K562 (cell line): Measurements from ENCODE around the gene PIMREG. TPM values are rescaled to one million over a fixed set of nuclear protein-coding genes. Genes with fewer than 3 reads are reported as not detected.

Experiments used
- ATAC-seq: fragments of 200-7000 bp; cut with Tn5 transposase; 3 replicates; pipeline ENCODE4 v1.9.1; 2020; ENCODE audit warnings: moderate library complexity
- BruUV-seq: library from RNA; stranded (reverse); fragments of 400-500 nt; replicated peaks from 2 replicates; lab custom pipeline; 2021; lab: Mats Ljungman, UMichigan
- CTCF ChIA-PET: fragments of 300-600 bp; formaldehyde crosslinking; extraction: SDS; loops from one replicate; lab custom pipeline; 2021; ENCODE audit warnings: low intra/inter-chr PET ratio; lab: Yijun Ruan, JAX
- POLR2A ChIA-PET: fragments of 300-600, 350-650 bp; sonication (Branson Sonifier 250); formaldehyde crosslinking; extraction: SDS; loops from one replicate; lab custom pipeline; 2021; ENCODE audit warnings: antibody characterized with exemption, inconsistent platforms; lab: Yijun Ruan, JAX
- DNase-seq, 4 experiments: peaks; one replicate each; pipeline versions ENCODE4 v3.0.0 to v3.0.0-alpha.2; 2011 to 2018; ENCODE audit warnings: low spot score in 3 of 4, mixed read lengths in 3 of 4; ENCODE audit errors: extremely low read depth in 1 of 4
- FAIRE-seq: peaks from 2 replicates; lab custom pipeline; 2011; peaks lifted over from hg19 to GRCh38; lab: Jason Lieb, UNC
- H2AFZ ChIP-seq: 2 replicates; pipeline ENCODE4 v1.6.0; 2011; ENCODE audit warnings: low read depth, low read length, control low read depth, inconsistent platforms
- H3K27ac ChIP-seq: fragments of 200-600 bp; 3 replicates; pipeline ENCODE4 v1.8.0; 2011; ENCODE audit warnings: low read depth, mild to moderate bottlenecking, control low read depth, inconsistent platforms, low read length, moderate library complexity, mixed read lengths; ENCODE audit errors: extremely low read depth
- H3K27me3 ChIP-seq, 2 experiments: fragments of 300-600 bp in 1 of 2; 2 replicates in 1 of 2; 3 replicates in 1 of 2; pipeline versions ENCODE4 v1.6.0 to v1.8.0; 2011; ENCODE audit warnings: inconsistent platforms in 2 of 2, low read length in 2 of 2, mild to moderate bottlenecking in 1 of 2, mixed read lengths in 1 of 2, moderate library complexity in 1 of 2; ENCODE audit not compliant: control insufficient read depth in 2 of 2, insufficient read depth in 2 of 2
- H3K36me3 ChIP-seq: fragments of 300-600 bp; 3 replicates; pipeline ENCODE4 v1.8.0; 2011; ENCODE audit warnings: mild to moderate bottlenecking, low read length, inconsistent platforms; ENCODE audit not compliant: control insufficient read depth, insufficient read depth
- H3K4me1 ChIP-seq, 2 experiments: fragments of 200-600 bp in 1 of 2; replicated peaks in 1 of 2; 2 replicates in 1 of 2; 3 replicates in 1 of 2; pipeline versions ENCODE4 v1.5.1 to v1.8.0; 2011; ENCODE audit warnings: inconsistent platforms in 2 of 2, low read length in 2 of 2, mild to moderate bottlenecking in 1 of 2, mixed read lengths in 1 of 2, moderate library complexity in 1 of 2; ENCODE audit not compliant: control insufficient read depth in 2 of 2, insufficient read depth in 2 of 2
- H3K4me2 ChIP-seq: 2 replicates; pipeline ENCODE4 v1.6.1; 2011; ENCODE audit warnings: low read length, control low read depth, inconsistent platforms, mixed read lengths; ENCODE audit not compliant: insufficient read depth
- H3K4me3 ChIP-seq: fragments of 200-600 bp; sonication (generic), shearing (Covaris generic); 2 replicates; pipeline ENCODE4 v1.5.1; 2016; ENCODE audit warnings: control low read depth, inconsistent platforms
- H3K79me2 ChIP-seq: fragments of 200-600 bp; 3 replicates; pipeline ENCODE4 v1.8.0; 2011; ENCODE audit warnings: low read length, inconsistent platforms; ENCODE audit not compliant: control insufficient read depth, insufficient read depth
- H3K9ac ChIP-seq, 2 experiments: 2 replicates each; pipeline versions ENCODE4 v1.6.0 to v1.6.1; 2011; ENCODE audit warnings: low read depth in 2 of 2, low read length in 2 of 2, control low read depth in 1 of 2, inconsistent platforms in 1 of 2, mild to moderate bottlenecking in 1 of 2, mixed read lengths in 1 of 2; ENCODE audit not compliant: insufficient read depth in 1 of 2
- H3K9me1 ChIP-seq: one replicate; pipeline ENCODE4 v1.6.0; 2011; ENCODE audit warnings: inconsistent platforms, mild to moderate bottlenecking, low read length, moderate library complexity; ENCODE audit not compliant: control insufficient read depth, insufficient read depth
- H3K9me3 ChIP-seq: replicated peaks from 2 replicates; pipeline ENCODE4 v1.5.1; 2011; ENCODE audit warnings: low read depth, low read length, inconsistent platforms; ENCODE audit not compliant: control insufficient read depth, insufficient read depth
- H4K20me1 ChIP-seq: replicated peaks from 2 replicates; pipeline ENCODE4 v1.6.1; 2011; ENCODE audit warnings: low read length, inconsistent platforms, mixed read lengths; ENCODE audit not compliant: control insufficient read depth, insufficient read depth
- BHLHE40 ChIP-seq: IDR thresholded peaks from 2 replicates; pipeline ENCODE4 v1.6.1; 2011; ENCODE audit warnings: low read length, improper control_type of control experiment
- ELF4 ChIP-seq: fragments of 450-650 bp; formaldehyde crosslinking; IDR thresholded peaks from 2 replicates; pipeline ENCODE4 v1.4.0; 2022; ENCODE audit warnings: missing genetic modification characterization
- ELK3 ChIP-seq: fragments of 450-650 bp; formaldehyde crosslinking; IDR thresholded peaks from 2 replicates; pipeline ENCODE4 v1.4.0; 2020; ENCODE audit warnings: mild to moderate bottlenecking
- HNRNPK ChIP-seq: fragments of 200-400 bp; formaldehyde crosslinking; IDR thresholded peaks from one replicate; pipeline ENCODE4 v1.6.1; 2018; ENCODE audit warnings: mild to moderate bottlenecking, low read depth, low read length; ENCODE audit not compliant: poor library complexity, severe bottlenecking
- MYBL2 ChIP-seq, 2 experiments: fragments of 450-650 bp in 1 of 2; sonication (generic) in 1 of 2; formaldehyde crosslinking in 1 of 2; IDR thresholded peaks; 2 replicates each; pipeline versions ENCODE4 v1.6.1 to v1.8.1; 2017 to 2022; ENCODE audit warnings: borderline replicate concordance in 1 of 2, inconsistent platforms in 1 of 2, low read depth in 1 of 2, mild to moderate bottlenecking in 1 of 2, missing genetic modification reagents in 1 of 2, moderate library complexity in 1 of 2
- NCOA2 ChIP-seq, 2 experiments: fragments of 450-650 bp; IDR thresholded peaks; 2 replicates each; pipeline ENCODE4 v1.6.1; 2018; ENCODE audit warnings: mild to moderate bottlenecking in 2 of 2, moderate library complexity in 1 of 2; ENCODE audit not compliant: partially characterized antibody in 2 of 2
- PPARD ChIP-seq: fragments of 250-450 bp; sonication (Bioruptor Pico); IDR thresholded peaks from 2 replicates; pipeline ENCODE4 v1.8.0; 2022; ENCODE audit warnings: inconsistent platforms, mild to moderate bottlenecking, moderate library complexity
- SAFB ChIP-seq: fragments of 200-400 bp; formaldehyde crosslinking; IDR thresholded peaks from 2 replicates; pipeline ENCODE4 v1.6.1; 2017; ENCODE audit warnings: low read depth, low read length, borderline replicate concordance
- TAF7 ChIP-seq: fragments of 450-650 bp; IDR thresholded peaks from 2 replicates; pipeline ENCODE4 v1.6.1; 2016; ENCODE audit warnings: missing genetic modification characterization, missing compliant biosample characterization
- TCF15 ChIP-seq: fragments of 250-450 bp; sonication (Bioruptor Pico); IDR thresholded peaks from 2 replicates; pipeline ENCODE4 v1.8.0; 2022; ENCODE audit warnings: moderate library complexity, mild to moderate bottlenecking, inconsistent platforms
- XRCC5 ChIP-seq: fragments of 200-400 bp; formaldehyde crosslinking; IDR thresholded peaks from 2 replicates; pipeline ENCODE4 v1.6.1; 2017; ENCODE audit warnings: low read depth, mild to moderate bottlenecking, low read length
- ZNF280B ChIP-seq: fragments of 250-450 bp; sonication (Bioruptor Pico); IDR thresholded peaks from 2 replicates; pipeline ENCODE4 v1.5.1; 2021; ENCODE audit warnings: mild to moderate bottlenecking
- WGBS: fragments of 100-300 bp; shearing (Covaris generic); methylation state at CpG from one replicate; pipeline ENCODE4 v1.1.6; 2016; ENCODE audit warnings: low coverage, mixed read lengths; ENCODE audit not compliant: insufficient coverage; ENCODE audit errors: missing lambda C conversion rate; 5-methylcytosine and 5-hydroxymethylcytosine counted together
- in situ Hi-C: fragments of 300-500 bp; cut with MboI; formaldehyde crosslinking; loops from 4 replicates; pipeline ENCODE4 v1.15.0; 2018; ENCODE audit warnings: inconsistent platforms, mixed read lengths
- intact Hi-C: fragments of 100-400 bp; cut with micrococcal nuclease; formaldehyde crosslinking; loops from 2 replicates; pipeline ENCODE4 v1.14.2; 2022
- polyA plus RNA-seq, 8 experiments: library from polyadenylated mRNA; depleted of rRNA in 4 of 8; stranded (reverse) in 5 of 8; unstranded in 3 of 8; fragments of >200 nt; fragmentation: Nextera tagmentation in 2 of 8; fragmentation: Illumina TruSeq in 1 of 8; extraction: Ambion mirVana in 2 of 8; extraction: Trizol in 1 of 8; gene quantifications; 2 replicates each; pipeline versions ENCODE4 v1.2.1 to v1.2.3, GENCODE V29; 2011 to 2014; ENCODE audit warnings: inconsistent platforms in 1 of 8, missing spikeins in 1 of 8
- total RNA-seq, 7 experiments: library from RNA; depleted of rRNA in 6 of 7; stranded (reverse); fragments of >200 nt in 6 of 7; fragmentation: Illumina TruSeq in 2 of 7; extraction: Trizol in 2 of 7; gene quantifications; 2 replicates each; pipeline versions ENCODE4 v1.2.1 to v1.2.3, GENCODE V29; 2011 to 2021; ENCODE audit warnings: low replicate concordance in 1 of 7
- TF ChIP-seq, protein P1 (sequence below), 2 experiments: fragments of 200-800 bp in 1 of 2; sonication (Bioruptor generic) in 1 of 2; sonication (generic) in 1 of 2; formaldehyde crosslinking in 1 of 2; IDR thresholded peaks in 1 of 2; conservative IDR thresholded peaks in 1 of 2; 2 replicates each; pipeline versions ENCODE4 v1.5.0 to v1.6.1; 2016 to 2020; ENCODE audit warnings: missing compliant biosample characterization in 1 of 2, missing genetic modification characterization in 1 of 2, missing genetic modification reagents in 1 of 2
- TF ChIP-seq, protein P2 (sequence below), 2 experiments: IDR thresholded peaks; 2 replicates each; pipeline ENCODE4 v1.6.1; 2012; ENCODE audit warnings: improper control_type of control experiment in 2 of 2, low read depth in 2 of 2, low read length in 2 of 2, borderline replicate concordance in 1 of 2

PIMREG gene
- total and polyA plus RNA-seq, 9 of the 15 experiments (the other 6 are each of a cell fraction or from before 2014, with no cell fraction given), result 1.1 to 16.7 (median 9.4) TPM

DNA sequence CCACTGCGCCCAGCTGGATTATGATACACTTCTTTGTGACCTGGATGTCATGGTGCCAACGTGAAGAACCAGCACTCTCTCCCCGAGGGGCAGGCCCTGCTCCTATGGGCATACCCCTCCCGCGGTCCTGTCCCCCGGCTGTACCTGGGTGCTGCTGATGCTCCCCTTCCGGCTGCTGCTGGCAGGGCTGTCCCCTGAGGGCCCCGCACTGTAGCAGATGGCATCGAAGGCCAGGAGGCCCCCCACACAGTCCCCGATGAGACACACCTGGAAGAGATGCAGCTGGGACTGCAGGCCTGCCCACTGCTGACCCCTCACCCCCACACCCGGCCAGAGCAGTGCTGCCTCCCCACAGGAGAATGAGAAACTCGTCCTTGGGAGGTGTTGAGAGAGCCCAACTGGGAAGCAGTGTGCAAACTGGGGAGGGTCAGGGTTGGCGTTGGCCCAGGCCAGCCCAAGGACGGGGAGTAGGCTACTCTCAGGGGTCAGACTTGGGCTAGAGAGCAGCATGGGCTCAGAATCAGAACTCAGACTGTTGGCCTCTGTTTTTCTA is 33.7 kb downstream of the PIMREG start:
- DNase-seq (no peak), FAIRE-seq (no peak), ATAC-seq (no peak)
- H3K9me3 ChIP-seq, result no peaks in the 10 kb centered on the region
- no TSS peak for BruUV-seq
- no peak overlapping the region for H2AFZ ChIP-seq
- peaks cover 4 to 8% of the 10 kb centered on the region in 2 experiments; a peak in 3 of 5 replicates for H3K4me1 ChIP-seq
- H3K36me3 ChIP-seq, result no peaks in the 10 kb centered on the region
- H3K27ac ChIP-seq, result no peak overlapping the region
- no peak overlapping the region for H3K4me2 ChIP-seq
- 0 out of 2 replicates have a peak, but pooled peaks cover 7% of the 10 kb centered on the region for H4K20me1 ChIP-seq
- ChIA-PET CTCF (no interaction called here), POLR2A (interaction anchor here (0.6 kb wide), 1 partner anchor 16 kb away, joined by 4 read pairs; no protein-coding TSS in a partner anchor)
- in situ Hi-C loops, result no loop called here
- no peak overlapping the region for H3K9ac ChIP-seq
- WGBS, result 52% methylated on average over 5 of the region's 14 CpGs
- H3K4me3 ChIP-seq, result no peak overlapping the region
- peaks cover 0 to 6% of the 10 kb centered on the region in 2 experiments; a peak in 1 of 5 replicates for H3K27me3 ChIP-seq
- no peaks in the 10 kb centered on the region for H3K9me1 ChIP-seq
- H3K79me2 ChIP-seq, result no peaks in the 10 kb centered on the region
- intact Hi-C loops, result no loop called here
- TF ChIP-seq, protein P1, sequence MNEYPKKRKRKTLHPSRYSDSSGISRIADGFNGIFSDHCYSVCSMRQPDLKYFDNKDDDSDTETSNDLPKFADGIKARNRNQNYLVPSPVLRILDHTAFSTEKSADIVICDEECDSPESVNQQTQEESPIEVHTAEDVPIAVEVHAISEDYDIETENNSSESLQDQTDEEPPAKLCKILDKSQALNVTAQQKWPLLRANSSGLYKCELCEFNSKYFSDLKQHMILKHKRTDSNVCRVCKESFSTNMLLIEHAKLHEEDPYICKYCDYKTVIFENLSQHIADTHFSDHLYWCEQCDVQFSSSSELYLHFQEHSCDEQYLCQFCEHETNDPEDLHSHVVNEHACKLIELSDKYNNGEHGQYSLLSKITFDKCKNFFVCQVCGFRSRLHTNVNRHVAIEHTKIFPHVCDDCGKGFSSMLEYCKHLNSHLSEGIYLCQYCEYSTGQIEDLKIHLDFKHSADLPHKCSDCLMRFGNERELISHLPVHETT (CRISPR knock-in tag; conservative IDR thresholded peaks at IDR 0.05 in 1 of 2, IDR thresholded peaks at IDR 0.05 in 1 of 2), result no peak
- TF ChIP-seq MYBL2 (IDR thresholded peaks at IDR 0.05; ENCODE audit: low read depth) (no peak), MYBL2 (CRISPR knock-in tag; IDR thresholded peaks at IDR 0.05; ENCODE audit: borderline replicate concordance) (no peak), SAFB (no peak), BHLHE40 (no peak), ELK3 (CRISPR knock-in tag) (no peak), ELF4 (CRISPR knock-in tag) (no peak), ZNF280B (CRISPR knock-in tag) (no peak), NCOA2 (IDR thresholded peaks at IDR 0.05; ENCODE audit: partially characterized antibody in 2 of 2) (no peak), TAF7 (tag) (no peak), XRCC5 (no peak), PPARD (no peak), HNRNPK (no peak), TCF15 (CRISPR knock-in tag) (no peak)
- TF ChIP-seq, protein P2, sequence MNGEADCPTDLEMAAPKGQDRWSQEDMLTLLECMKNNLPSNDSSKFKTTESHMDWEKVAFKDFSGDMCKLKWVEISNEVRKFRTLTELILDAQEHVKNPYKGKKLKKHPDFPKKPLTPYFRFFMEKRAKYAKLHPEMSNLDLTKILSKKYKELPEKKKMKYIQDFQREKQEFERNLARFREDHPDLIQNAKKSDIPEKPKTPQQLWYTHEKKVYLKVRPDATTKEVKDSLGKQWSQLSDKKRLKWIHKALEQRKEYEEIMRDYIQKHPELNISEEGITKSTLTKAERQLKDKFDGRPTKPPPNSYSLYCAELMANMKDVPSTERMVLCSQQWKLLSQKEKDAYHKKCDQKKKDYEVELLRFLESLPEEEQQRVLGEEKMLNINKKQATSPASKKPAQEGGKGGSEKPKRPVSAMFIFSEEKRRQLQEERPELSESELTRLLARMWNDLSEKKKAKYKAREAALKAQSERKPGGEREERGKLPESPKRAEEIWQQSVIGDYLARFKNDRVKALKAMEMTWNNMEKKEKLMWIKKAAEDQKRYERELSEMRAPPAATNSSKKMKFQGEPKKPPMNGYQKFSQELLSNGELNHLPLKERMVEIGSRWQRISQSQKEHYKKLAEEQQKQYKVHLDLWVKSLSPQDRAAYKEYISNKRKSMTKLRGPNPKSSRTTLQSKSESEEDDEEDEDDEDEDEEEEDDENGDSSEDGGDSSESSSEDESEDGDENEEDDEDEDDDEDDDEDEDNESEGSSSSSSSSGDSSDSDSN (IDR thresholded peaks at IDR 0.05; ENCODE audit: borderline replicate concordance in 1 of 2, low read depth in 2 of 2, low read length in 2 of 2), result no peak
